HepG2 (cell line): ENCODE data around the gene LRRC39.

ENCODE experiments used
- AKAP8 ChIP-seq: sonication (generic); formaldehyde crosslinking; IDR thresholded peaks from 2 replicates; pipeline ENCODE4 v1.5.1; 2020; ENCODE audit warnings: mild to moderate bottlenecking, missing genetic modification reagents
- FIP1L1 ChIP-seq: fragments of 200-400 bp; formaldehyde crosslinking; IDR thresholded peaks from 2 replicates; pipeline ENCODE4 v1.6.1; 2018; ENCODE audit warnings: low read depth, mild to moderate bottlenecking, low read length, moderate library complexity, borderline replicate concordance; ENCODE audit not compliant: insufficient read depth
- GABPB1 ChIP-seq: IDR thresholded peaks from 2 replicates; pipeline ENCODE4 v1.6.1; 2016; ENCODE audit warnings: mild to moderate bottlenecking, missing genetic modification reagents, moderate library complexity, missing compliant biosample characterization
- HNF4A ChIP-seq: sonication (generic); formaldehyde crosslinking; IDR thresholded peaks from 2 replicates; pipeline ENCODE4 v1.4.0; 2020; ENCODE audit warnings: missing genetic modification reagents
- JUND ChIP-seq: sonication (generic); formaldehyde crosslinking; IDR thresholded peaks from 2 replicates; pipeline ENCODE4 v1.8.0; 2022; ENCODE audit warnings: mild to moderate bottlenecking, missing genetic modification reagents
- MAFK ChIP-seq, 2 experiments: IDR thresholded peaks in 1 of 2; conservative IDR thresholded peaks in 1 of 2; 2 replicates each; pipeline ENCODE4 v1.6.1; 2011; ENCODE audit warnings: improper control_type of control experiment in 2 of 2, low read length in 2 of 2
- MLX ChIP-seq: IDR thresholded peaks from 2 replicates; pipeline ENCODE4 v1.6.1; 2016
- NR1H2 ChIP-seq: sonication (generic); formaldehyde crosslinking; IDR thresholded peaks from 2 replicates; pipeline ENCODE4 v1.8.1; 2022; ENCODE audit warnings: low read depth, missing genetic modification reagents, borderline replicate concordance
- POLR2A ChIP-seq, 2 experiments: IDR thresholded peaks; 2 replicates each; pipeline ENCODE4 v1.6.1; 2011; ENCODE audit warnings: low read depth in 2 of 2, low read length in 2 of 2, mild to moderate bottlenecking in 1 of 2, moderate library complexity in 1 of 2; ENCODE audit not compliant: insufficient read depth in 1 of 2
- REST ChIP-seq, 2 experiments: IDR thresholded peaks; 2 replicates each; pipeline ENCODE4 v1.6.1; 2011 to 2012; ENCODE audit warnings: low read length in 2 of 2, borderline replicate concordance in 1 of 2, low read depth in 1 of 2, mild to moderate bottlenecking in 1 of 2, moderate library complexity in 1 of 2
- SMAD9 ChIP-seq: sonication (generic); formaldehyde crosslinking; IDR thresholded peaks from 2 replicates; pipeline ENCODE4 v1.5.1; 2020; ENCODE audit warnings: mild to moderate bottlenecking, missing genetic modification reagents
- TARDBP ChIP-seq: sonication (generic); formaldehyde crosslinking; IDR thresholded peaks from 2 replicates; pipeline ENCODE4 v1.8.0; 2022; ENCODE audit warnings: mild to moderate bottlenecking, missing genetic modification reagents
- ZNF616 ChIP-seq: sonication (generic); formaldehyde crosslinking; IDR thresholded peaks from 2 replicates; pipeline ENCODE4 v1.5.0; 2020; ENCODE audit warnings: low read depth, mild to moderate bottlenecking, missing genetic modification reagents
- TF ChIP-seq, protein P1 (sequence below): IDR thresholded peaks from 2 replicates; pipeline ENCODE4 v1.6.1; 2012; ENCODE audit warnings: inconsistent platforms

- TF ChIP-seq TARDBP (CRISPR knock-in tag) (no peak), HNF4A (CRISPR knock-in tag) (no peak), NR1H2 (CRISPR knock-in tag) (no peak), JUND (no peak), ZNF616 (CRISPR knock-in tag) (no peak), AKAP8 (CRISPR knock-in tag) (no peak), REST (IDR thresholded peaks at IDR 0.05; ENCODE audit: borderline replicate concordance in 1 of 2, low read depth in 1 of 2, low read length in 2 of 2) (no peak), MLX (CRISPR knock-in tag) (no peak), GABPB1 (no peak), FIP1L1 (no peak), SMAD9 (CRISPR knock-in tag) (no peak), POLR2A (IDR thresholded peaks at IDR 0.05; ENCODE audit: insufficient read depth in 1 of 2, low read depth in 2 of 2, low read length in 2 of 2) (no peak), MAFK (conservative IDR thresholded peaks at IDR 0.05 in 1 of 2, IDR thresholded peaks at IDR 0.05 in 1 of 2; ENCODE audit: low read length in 2 of 2) (no peak)
- TF ChIP-seq, protein P1, sequence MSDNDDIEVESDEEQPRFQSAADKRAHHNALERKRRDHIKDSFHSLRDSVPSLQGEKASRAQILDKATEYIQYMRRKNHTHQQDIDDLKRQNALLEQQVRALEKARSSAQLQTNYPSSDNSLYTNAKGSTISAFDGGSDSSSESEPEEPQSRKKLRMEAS = no peak
These were observed 77.9 kb downstream of the LRRC39 start for GRCh38 chr1:100100202-100100601.
